HG03066 (cell line): ENCODE results near the gene CCDC73.
A peak's percentile ranks its signal among the peaks of the same experiment; 100 is the strongest.
"Not testable (repeated sequence)": the region's sequence is repeated elsewhere in the genome, so short reads cannot be mapped to it uniquely, and the experiment has no call there.

Source experiments
- ATAC-seq: cut with Tn5 transposase; IDR thresholded peaks from one replicate; pipeline ENCODE4 v1.9.1; 2021; ENCODE audit warnings: low read depth; ENCODE audit not compliant: unreplicated experiment

CCDC73 gene

DNA sequence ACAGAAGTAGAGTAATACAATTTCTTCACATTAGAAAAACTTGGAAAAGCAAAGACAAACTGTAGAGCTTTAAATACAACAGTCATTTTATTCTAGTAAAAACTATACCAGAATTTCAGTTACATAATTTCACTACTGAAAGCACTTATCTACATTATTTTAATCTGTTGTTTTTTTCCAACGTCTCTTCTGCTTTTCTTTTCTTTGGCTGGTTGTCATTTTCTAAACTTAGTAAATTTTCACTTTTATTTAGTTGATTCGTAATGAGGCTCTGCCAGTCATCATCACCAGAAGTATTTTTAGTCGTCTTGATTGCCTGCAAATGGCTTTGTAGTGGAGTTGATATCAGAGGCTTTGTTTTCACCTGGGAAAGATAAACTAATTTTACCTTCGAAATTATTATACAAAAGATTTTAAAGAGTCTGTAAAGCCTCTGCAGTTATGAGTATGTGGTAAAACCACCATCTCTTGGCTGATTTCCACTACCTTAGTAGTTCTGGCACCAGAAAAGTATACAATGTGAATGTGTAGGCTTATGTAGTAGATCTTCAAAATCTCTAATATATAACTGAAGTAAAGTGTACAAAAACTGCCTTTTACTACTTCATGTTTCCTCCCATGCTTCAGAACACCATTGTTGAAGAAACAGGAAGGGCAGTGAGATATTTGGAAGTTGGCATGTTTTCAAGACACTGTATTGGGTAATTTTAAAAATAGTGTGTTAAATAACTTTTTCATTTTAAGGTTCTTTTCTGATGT, 191.6 kb downstream of the CCDC73 start:
- ATAC-seq = no peak

DNA sequence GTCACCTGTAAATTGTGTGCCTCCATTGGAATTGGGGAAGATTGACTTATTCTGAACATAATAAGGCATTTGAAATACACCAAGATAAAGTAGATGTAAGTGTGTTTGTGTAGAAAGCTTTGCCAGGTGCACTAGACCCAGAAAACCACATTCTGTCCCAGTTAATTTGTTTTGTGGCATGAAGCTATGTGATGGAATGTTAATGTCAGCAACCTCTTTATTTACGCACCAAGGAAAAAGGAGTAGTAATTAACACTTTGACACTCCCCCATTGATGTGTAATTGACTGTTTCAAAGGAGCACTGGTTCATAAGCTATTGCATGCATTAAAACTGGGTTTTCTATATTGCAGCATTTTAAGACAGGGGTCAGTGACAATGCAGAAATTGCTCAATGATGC, 196.5 kb downstream of the CCDC73 start:
- ATAC-seq = no peak

DNA sequence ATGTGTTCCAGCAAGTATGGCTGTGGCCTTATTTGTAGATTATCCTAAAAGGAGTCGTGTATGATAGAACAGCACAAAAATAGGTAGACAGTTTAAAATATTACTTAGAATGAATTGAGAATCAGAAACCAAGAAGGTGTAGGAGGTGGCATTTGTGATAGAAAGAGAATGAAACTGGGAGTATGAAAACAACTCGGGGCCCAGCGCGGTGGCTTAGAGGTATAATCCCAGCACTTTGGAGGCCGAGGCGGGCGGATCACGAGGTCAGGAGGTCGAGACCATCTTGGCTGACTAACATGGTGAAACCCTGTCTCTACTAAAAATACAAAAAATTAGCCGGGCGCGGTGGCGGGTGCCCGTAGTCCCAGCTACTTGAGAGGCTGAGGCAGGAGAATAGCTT, 198.3 kb downstream of the CCDC73 start:
- ATAC-seq = not testable (repeated sequence)

DNA sequence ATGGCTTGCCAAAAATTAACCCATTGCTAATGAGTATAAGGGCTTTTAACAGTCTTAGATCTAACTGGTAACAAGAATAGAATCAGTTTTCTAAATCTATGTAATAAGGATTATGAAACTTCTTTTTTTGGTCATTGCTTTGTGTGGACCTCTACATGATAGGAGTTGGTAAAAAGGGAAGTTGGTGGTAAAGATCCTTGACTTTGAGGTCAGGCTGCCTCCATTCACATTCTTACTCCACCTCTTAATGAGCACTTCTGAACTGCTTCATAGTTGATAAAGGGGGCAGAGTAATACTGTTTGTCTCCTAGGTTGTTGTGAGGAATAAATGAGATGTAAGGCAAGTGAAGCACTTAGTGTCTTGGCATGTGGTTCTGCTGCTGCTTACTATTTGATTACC, 200.2 kb downstream of the CCDC73 start:
- no peak for ATAC-seq

DNA sequence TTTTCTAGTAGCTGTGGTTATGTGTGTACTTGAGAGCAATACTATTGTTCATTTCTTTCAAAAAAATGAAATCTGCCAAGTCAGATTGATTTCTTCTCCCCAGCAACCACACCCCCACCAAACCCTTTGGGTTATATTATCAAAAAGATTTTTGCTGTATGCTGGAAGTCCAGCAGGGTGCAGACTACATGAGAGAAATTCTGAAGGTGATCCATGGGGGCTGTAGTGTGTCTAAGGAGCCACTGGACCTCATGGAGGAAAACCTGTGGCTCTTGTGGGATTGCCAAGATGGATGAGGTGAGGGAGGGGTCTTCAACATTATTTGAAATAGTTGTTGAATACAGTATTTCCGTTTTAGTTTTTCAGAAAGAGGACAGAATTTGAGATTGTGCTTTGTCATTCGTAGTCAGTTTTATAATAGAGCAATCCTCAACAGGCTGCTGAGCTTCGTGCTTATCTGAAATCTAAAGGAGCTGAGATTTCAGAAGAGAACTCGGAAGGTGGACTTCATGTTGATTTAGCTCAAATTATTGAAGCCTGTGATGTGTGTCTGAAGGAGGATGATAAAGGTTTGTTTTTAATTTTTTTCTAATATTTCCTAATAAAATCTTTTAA, 207.8 kb downstream of the CCDC73 start:
- no peak for ATAC-seq

DNA sequence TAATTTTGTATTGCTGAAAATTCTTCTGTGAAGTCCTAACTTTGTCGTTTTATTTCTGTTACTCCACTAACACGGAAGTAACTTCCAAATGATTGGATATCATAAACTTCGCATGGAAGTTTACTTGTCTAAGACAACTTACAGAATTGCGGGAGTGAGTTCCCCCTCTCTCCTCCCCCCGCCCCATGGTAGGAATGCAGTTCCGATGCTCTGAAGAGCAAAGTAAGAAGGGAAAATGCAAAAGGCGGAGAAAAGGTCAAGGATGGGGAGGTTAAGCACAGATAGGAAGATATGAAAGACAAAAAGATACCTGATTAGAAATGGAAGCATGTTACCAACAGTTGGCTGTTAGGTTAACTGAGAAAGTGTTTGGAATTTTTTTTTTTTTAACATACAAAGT, 209.5 kb downstream of the CCDC73 start:
- no peak for ATAC-seq

DNA sequence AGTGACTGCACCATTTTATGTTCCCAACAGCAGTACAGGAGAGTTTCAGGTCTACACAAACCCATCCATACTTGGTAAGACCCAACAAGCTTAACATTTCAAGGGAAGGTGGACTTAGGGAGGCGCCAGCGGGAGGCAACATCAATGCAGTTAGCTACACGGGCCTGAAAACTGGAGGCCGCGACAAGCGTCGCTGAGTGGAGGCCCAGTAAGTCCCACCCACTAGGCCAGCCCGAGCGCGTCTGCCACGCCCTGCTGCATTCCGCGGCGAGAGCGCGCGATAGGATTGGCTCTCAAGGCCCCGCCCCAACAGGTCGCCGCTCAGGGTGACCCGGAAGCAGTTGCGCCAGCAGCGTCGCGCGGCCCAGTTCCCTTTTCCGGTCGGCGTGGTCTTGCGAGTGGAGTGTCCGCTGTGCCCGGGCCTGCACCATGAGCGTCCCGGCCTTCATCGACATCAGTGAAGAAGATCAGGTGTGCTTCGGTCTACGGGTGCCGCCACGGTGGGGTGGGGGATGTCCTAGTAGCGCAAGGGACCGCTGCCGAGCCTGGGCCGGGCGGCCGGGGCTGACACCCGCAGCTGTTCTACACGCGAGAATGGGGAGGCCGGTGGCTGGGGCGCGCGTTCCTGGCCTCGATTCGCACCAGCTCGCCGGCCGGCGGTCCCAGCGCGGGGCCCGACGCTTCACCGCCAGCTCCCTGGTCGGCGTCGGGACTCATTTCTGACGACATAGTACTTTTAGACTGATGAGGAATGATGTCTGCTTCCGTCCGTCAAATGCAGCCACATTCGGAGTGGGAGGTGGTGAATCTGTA, 210.8 kb downstream of the CCDC73 start, which contains the start of gene EIF3M:
TSS of gene EIF3M (plus strand) at position 373 of the 813 bp plus-strand sequence. CDS start at position 430, 57 bp downstream.
- peak; percentile 96 for ATAC-seq

DNA sequence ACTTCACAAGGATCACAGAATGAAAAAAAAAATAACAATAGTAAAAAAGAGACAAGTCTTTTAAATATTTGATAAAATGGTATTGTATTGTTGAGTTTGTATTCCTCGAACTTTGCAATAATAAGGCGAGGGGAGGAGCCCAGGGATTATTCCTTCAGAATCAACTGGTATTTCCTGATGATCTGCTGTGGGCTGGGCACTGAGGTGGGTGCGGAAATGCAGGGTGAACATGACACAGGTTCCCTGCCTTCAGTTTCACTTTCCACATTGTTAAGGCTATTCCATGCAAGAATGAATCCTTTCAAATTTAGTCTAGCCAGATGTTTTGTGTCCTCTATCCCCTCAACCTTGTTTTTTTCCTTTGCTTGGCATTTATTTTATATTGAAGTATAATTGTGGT, 212.9 kb downstream of the CCDC73 start:
- no peak for ATAC-seq

DNA sequence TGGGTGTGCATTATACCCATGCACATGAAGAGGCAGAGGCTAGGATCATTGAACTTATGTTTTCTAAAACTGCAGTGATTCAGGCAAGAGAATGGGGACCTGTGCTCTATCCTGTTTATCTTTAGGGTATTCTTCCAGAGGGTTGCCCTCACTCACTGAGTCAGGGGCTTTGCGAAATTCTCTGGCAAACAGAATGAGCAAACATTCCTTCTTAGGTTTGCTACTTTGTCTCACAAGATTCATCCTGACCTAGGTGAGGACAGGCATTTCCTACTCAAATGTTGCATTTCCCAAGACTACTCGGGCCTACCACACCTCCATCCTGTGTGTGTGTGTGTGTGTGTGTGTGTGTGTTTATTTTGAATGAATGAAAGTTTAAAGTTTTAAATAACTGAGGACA, 213.5 kb downstream of the CCDC73 start:
- no peak for ATAC-seq

DNA sequence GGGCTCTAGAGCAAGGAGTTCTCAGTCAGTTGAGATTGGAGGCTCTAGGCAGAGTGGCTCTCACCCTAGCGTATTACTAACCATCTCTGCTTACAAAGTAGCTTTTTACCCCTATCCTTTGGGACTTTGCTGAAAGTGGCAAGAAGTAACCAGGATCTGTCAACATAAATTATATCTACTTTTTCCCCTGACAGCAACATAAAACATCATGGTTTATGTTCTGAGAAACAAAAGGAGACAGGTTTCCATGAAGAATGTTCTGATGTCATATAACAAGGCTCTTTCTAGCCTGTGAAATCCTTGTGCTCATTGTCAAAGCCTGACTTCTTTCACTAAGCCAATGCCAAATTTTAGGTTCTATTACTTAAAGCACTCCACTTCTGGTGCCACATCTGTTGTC, 218.0 kb downstream of the CCDC73 start:
- no peak for ATAC-seq

DNA sequence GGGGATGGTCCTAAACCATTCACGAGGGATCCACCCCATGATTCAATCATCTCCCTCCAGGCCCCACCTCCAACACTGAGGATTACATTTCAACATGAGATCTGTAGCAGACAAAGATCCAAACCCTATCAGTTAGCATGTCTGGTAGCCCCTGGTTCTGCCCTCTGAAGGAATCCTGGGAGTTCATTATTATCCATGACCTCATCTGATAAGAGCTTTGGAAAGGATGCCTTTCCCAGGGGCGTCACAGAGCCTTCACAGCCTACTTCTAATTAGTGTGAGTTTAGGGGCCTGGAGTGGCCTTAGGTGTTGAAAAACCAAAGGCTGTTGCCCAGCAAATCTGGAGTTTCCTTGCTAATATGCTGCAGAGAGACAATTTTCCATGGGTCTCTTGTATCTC, 219.4 kb downstream of the CCDC73 start:
- no peak for ATAC-seq

DNA sequence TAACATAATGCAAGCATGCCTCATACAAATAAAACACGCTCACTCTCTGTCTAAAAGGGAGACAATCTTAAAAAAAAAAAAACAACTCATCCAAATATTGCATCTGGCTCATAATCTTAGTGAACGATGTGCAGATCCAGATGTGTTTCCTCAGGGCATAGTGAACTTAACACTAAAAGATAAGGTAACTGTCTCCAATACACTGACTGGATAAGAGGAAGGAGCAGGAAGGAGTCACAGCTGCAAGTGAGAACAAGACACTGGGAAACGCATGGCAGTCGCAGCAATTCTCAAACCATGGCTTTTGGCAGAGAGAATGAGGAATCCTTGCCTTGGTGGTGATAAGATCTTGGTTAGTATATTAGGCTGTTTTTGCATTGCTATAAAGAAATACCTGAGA, 220.0 kb downstream of the CCDC73 start:
- no peak for ATAC-seq

DNA sequence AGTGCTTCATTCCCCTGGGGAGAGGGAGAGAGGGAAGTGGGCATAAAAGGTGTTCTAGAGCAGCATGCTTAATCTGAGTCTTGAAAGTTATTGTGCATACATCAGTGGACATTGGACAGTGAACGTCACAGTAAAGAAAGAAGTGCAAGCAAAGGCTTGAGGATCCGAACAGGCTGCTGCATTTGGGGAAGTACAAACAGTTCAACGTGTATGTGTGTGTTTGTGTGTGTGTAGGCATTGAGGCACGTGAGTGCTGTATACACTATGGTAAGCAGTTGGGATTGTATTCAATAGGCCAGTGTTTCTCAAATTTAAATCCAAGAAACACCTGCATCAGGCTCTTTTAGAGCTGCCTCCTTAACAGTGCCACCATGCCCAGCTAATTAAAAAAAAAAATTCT, 221.2 kb downstream of the CCDC73 start:
- no peak for ATAC-seq

DNA sequence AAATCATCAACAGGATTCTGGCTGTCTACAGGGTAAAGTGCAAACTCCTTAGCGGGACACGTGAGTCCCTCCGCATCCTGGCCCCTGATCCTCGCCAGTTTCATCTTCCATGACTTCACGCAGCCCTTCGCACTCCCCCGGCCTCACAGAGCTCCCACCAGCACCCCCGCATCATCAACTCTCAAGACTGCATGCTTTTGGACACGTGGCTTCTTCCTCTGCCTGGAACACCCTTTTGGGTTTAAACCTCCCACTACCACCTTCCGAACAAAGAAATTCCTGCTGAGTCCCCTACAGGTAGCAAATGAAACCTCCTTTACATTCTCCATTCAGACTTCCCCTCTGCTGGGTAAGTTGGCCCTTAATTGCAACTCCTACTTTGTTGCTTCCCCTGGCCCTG, 223.4 kb downstream of the CCDC73 start:
- no peak for ATAC-seq

DNA sequence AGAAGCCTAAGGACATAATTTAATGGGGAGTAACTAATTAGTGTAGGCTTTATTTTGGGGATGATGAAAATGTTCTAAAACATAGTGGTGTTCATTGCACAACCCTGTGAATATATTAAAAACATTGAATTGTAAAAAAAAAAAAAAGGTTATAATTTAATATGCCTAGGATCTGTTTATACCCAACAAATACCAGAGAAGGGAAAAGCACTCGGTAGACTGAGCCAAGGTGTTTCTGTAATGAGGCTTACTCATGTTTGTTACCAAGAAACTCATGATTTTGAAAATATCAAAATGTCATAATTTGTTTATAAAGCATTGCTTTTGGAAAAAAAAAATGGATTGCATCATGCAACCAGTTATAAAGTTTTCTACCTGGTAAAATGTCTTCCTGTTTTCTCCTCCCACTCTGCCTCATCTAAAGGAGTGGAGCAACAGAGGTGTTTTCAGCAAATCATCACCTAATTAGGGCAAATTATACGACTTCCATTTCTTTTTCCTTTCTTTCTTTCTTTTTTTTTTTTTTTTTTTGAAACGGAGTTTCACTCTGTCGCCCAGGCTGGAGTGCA, 225.1 kb downstream of the CCDC73 start:
- ATAC-seq = no peak

DNA sequence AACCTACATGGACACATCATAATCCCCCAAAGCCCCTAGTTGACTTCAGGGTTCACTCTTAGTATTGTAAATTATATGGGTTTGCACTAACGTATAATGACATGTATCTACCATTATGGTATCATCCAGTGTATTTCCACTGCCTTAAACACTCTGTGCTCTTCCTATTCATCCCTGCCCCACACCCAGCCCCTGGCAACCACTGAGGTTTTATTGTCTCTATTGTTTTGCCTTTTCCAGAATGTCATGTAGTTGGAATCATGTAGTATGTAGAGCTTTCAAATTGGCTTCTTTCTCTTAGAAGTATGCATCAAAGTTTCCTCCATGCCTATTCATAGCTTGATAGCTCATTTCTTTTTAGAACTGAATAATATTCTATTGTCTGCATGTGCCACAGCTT, 227.3 kb downstream of the CCDC73 start:
- no peak for ATAC-seq

DNA sequence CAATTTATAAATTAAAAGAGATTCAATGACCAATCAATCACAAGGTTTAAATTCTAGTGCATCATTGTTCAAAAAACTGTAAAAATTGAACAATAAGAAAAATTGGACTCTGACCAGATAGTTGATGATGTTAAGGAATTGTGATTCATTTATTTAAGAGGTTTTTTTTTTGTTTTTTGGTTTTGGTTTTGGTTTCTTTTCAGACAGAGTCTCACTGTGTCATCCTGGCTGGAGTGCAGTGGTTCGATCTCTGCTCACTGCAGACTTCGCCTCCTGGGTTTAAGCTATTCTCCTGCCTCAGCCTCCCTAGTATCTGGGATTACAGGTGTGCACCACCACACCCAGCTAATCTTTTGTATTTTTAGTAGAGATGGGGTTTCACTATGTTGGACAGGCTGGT, 227.9 kb downstream of the CCDC73 start:
- ATAC-seq = no peak

DNA sequence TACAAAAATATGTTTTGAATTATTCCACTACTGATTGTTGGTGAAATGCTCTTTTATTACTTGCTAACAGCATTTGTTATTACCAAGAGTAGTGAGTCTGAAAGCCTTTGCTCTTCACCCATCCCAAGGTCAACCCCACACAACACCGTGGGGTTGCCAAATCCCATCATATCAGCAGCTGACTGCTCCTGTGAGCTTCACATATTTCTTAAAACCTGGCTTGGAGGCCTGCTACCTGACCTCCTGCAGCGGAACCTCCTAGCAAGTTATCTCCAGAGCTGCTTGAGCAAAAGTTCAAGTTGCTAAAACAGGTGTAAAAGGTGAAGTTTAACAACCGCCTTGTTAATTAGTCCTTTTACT, 230.9 kb downstream of the CCDC73 start:
- ATAC-seq = no peak

DNA sequence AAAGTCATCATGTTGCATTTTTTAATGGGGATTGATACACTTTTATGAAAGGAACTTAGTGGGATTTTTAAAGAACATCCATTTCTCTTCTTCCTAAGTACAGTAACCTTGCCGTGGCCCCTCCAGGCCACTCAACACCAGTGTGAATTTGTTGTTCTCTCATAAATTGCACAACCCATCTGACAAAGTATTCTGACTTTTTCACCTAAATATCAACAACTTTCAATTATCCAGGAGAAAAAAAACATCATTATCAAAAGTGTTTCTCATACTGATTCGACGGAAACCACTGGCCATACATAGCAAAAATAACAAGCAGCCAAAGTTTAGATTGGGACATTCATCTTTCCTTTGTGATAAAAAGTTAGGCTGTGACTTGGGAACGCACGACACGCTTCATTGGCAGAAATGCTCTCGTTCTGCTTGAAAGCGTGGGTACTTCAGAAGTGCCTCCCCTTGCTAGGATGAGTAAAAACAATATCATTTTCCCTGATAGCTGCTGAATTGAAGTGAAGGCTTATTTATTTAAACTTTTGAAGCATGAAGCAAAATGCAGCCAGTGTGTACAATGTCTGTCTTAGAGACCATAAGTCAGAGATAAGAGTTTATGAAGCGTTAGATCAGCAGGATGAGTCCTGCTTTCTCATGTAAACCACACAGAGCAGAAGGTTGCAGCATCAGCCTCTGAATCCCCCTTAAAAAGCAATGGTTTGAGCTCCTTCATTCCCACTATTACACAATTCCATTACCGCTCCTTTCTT, 231.4 kb downstream of the CCDC73 start:
- no peak for ATAC-seq

DNA sequence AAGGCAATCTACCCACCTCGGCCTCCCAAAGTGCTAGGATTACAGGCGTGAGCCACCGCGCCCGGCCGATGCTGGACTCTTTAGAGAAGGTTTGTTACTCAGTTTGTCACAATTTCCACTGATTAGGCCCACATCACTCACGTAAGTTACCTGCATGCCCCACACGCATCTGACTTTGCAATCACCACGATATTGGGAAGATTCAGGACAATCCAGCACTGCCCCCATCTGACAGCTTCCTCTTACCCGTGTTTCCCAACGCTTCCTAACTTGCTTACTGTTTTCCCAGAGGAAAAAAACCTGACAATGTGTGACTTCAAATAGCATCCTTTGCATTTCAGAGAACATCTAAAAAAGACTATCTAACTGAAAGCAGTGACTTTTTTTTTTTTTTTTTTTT, 232.6 kb downstream of the CCDC73 start:
- no peak for ATAC-seq

DNA sequence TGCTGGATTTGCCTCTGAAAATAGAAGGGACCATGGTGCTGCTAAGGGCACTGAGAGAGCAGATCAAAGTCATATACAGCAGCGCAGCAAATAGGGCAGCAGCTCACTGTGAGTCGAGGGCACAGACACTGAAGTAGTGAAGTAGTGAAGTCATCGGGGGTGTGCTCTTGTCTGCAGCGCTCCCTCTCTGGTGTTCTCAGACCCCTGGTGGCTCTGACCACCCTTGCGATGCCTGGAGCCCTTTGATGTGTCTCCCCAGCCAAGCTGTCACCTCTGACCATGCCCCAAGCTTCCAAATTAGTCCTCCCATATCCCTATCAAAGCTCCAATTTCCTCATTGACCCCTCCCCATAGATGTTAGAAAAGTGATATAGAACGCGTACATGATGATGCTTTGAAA, 238.6 kb downstream of the CCDC73 start:
- no peak for ATAC-seq
